Nephron progenitor cell (in vitro differentiated cells): ENCODE results near the gene PNPT1.

ENCODE experiments used
- DNase-seq: peaks from one replicate; pipeline ENCODE4 v3.0.0; 2021
- H3K27ac Mint-ChIP-seq: 2 replicates; pipeline ENCODE4 v1.8.0; 2021; ENCODE audit warnings: mild to moderate bottlenecking, moderate library complexity, mixed read lengths
- H3K27me3 Mint-ChIP-seq: 2 replicates; pipeline ENCODE4 v1.8.0; 2021; ENCODE audit warnings: mild to moderate bottlenecking, low read depth, mixed read lengths; ENCODE audit not compliant: poor library complexity
- H3K36me3 Mint-ChIP-seq: 2 replicates; pipeline ENCODE4 v1.8.0; 2021; ENCODE audit warnings: low read depth, mixed read lengths
- H3K4me1 Mint-ChIP-seq: 2 replicates; pipeline ENCODE4 v1.8.0; 2021; ENCODE audit warnings: mixed read lengths
- H3K4me3 Mint-ChIP-seq: 2 replicates; pipeline ENCODE4 v1.8.0; 2021; ENCODE audit warnings: mild to moderate bottlenecking, moderate library complexity, mixed read lengths
- H3K9me3 Mint-ChIP-seq: 2 replicates; pipeline ENCODE4 v1.8.0; 2021; ENCODE audit warnings: mild to moderate bottlenecking, moderate library complexity, mixed read lengths
- CTCF ChIP-seq: fragments of 200-600 bp; sonication (generic); IDR thresholded peaks from 2 replicates; pipeline ENCODE4 v1.5.0; 2021; ENCODE audit warnings: antibody characterized with exemption

Gene PNPT1

GRCh38 chr2:55729136-55729685 is 35.6 kb upstream of the PNPT1 start:
- no peak overlapping the region for H3K27ac Mint-ChIP-seq
- H3K36me3 Mint-ChIP-seq = no peaks in the 10 kb centered on the region
- TF ChIP-seq CTCF = no peak
- peaks cover 5% of the 10 kb centered on the region for H3K4me1 Mint-ChIP-seq
- H3K4me3 Mint-ChIP-seq = no peak overlapping the region
- no peaks in the 10 kb centered on the region for H3K9me3 Mint-ChIP-seq
- DNase-seq = no peak
- no peaks in the 10 kb centered on the region for H3K27me3 Mint-ChIP-seq

- no peaks in the 10 kb centered on the region for H3K36me3 Mint-ChIP-seq
Measured at GRCh38 chr2:55721596-55722215, 28.1 kb upstream of the PNPT1 start.

GRCh38 chr2:55720417-55720816 is 26.8 kb upstream of the PNPT1 start:
- peaks cover 9% of the 10 kb centered on the region for H3K4me1 Mint-ChIP-seq
- no peaks in the 10 kb centered on the region for H3K36me3 Mint-ChIP-seq
- TF ChIP-seq CTCF = no peak
- H3K27me3 Mint-ChIP-seq = peaks cover 5% of the 10 kb centered on the region
- H3K4me3 Mint-ChIP-seq = no peak overlapping the region
- no peaks in the 10 kb centered on the region for H3K9me3 Mint-ChIP-seq
- DNase-seq = no peak
- H3K27ac Mint-ChIP-seq = no peak overlapping the region

More at GRCh38 chr2:55721596-55722215, 28.1 kb upstream of the PNPT1 start:
- Mint-ChIP-seq H3K4me1 (peaks cover 7% of the 10 kb centered on the region), H3K27ac (no peak overlapping the region), H3K9me3 (no peaks in the 10 kb centered on the region), H3K4me3 (no peak overlapping the region), H3K27me3 (peaks cover 5% of the 10 kb centered on the region)
- no peak for DNase-seq
- TF ChIP-seq CTCF = no peak

- Mint-ChIP-seq H3K36me3 (no peaks in the 10 kb centered on the region), H3K4me1 (peaks cover 9% of the 10 kb centered on the region), H3K9me3 (no peaks in the 10 kb centered on the region), H3K27ac (no peak overlapping the region), H3K4me3 (no peak overlapping the region), H3K27me3 (peaks cover 5% of the 10 kb centered on the region)
- TF ChIP-seq CTCF = no peak
- no peak for DNase-seq
Measured at GRCh38 chr2:55719852-55720251, 26.2 kb upstream of the PNPT1 start.

- Mint-ChIP-seq H3K27ac (no peak overlapping the region), H3K9me3 (no peaks in the 10 kb centered on the region), H3K4me3 (no peak overlapping the region), H3K4me1 (peaks cover 9% of the 10 kb centered on the region), H3K36me3 (no peaks in the 10 kb centered on the region), H3K27me3 (peaks cover 5% of the 10 kb centered on the region)
- peak; percentile 69 for DNase-seq
- peak; percentile 83 for TF ChIP-seq CTCF
Measured at GRCh38 chr2:55718165-55719008, 24.7 kb upstream of the PNPT1 start.
